H1 (cell line): ENCODE measurements around the gene SERPINB13. TPM values are rescaled to one million over a fixed set of nuclear protein-coding genes. Genes with fewer than 3 reads are reported as not detected.

Experiments used
- CEBPB ChIP-seq: IDR thresholded peaks from 2 replicates; pipeline ENCODE4 v1.6.1; 2012; ENCODE audit warnings: low read depth, low read length
- TBP ChIP-seq: IDR thresholded peaks from 2 replicates; pipeline ENCODE4 v1.6.1; 2011; ENCODE audit warnings: low read depth, low read length, improper control_type of control experiment
- polyA plus RNA-seq, 7 experiments: library from polyadenylated mRNA; depleted of rRNA in 3 of 7; stranded (reverse) in 5 of 7; unstranded in 2 of 7; fragments of >200 nt in 5 of 7; fragments of 200-250 nt in 2 of 7; gene quantifications; 1 replicate in 5 of 7; 2 replicates in 1 of 7; 4 replicates in 1 of 7; pipeline versions ENCODE4 v1.2.1 to v1.2.3, GENCODE V29; 2011 to 2013; ENCODE audit warnings: missing spikeins in 2 of 7, mixed read lengths in 2 of 7
- total RNA-seq: library from RNA; stranded (reverse); fragmentation: NEBNext Ultra II Directional; extraction: Animal tissue kit (Norgen Biotek cat#: 25700); gene quantifications from 2 replicates; pipeline ENCODE4 v1.2.1, GENCODE V29; 2021

Gene SERPINB13
- total and polyA plus RNA-seq, 2 of the 8 experiments (the other 6 are each of a cell fraction or from before 2014, with no cell fraction given), result not detected

GRCh38 chr18:63586966-63587365 is at the start of gene SERPINB13 (continued):
- TF ChIP-seq CEBPB (no peak), TBP (no peak)
